Tibial nerve (tissue), 4 donors: ENCODE measurements around the gene ANKUB1.

Source experiments
- CTCF ChIP-seq, 5 experiments: fragments of 200-600 bp in 3 of 5; fragments of 450-650 bp in 2 of 5; sonication (generic) in 3 of 5; IDR thresholded peaks; one replicate each; pipeline ENCODE4 v1.5.1; 2016 to 2019; ENCODE audit warnings: antibody characterized with exemption in 5 of 5, mild to moderate bottlenecking in 3 of 5, moderate library complexity in 2 of 5
- EP300 ChIP-seq, 2 donors: sonication (generic); formaldehyde crosslinking; IDR thresholded peaks; one replicate each; pipeline ENCODE4 v1.6.1; 2017; ENCODE audit warnings: antibody characterized with exemption in 2 of 2, mild to moderate bottlenecking in 1 of 2
- POLR2A ChIP-seq, 2 donors: fragments of 450-650 bp; IDR thresholded peaks; one replicate each; pipeline ENCODE4 v1.6.1; 2017; ENCODE audit warnings: antibody characterized with exemption in 2 of 2, mild to moderate bottlenecking in 2 of 2, moderate library complexity in 2 of 2

GRCh38 chr3:149776170-149776569, 16.2 kb downstream of the ANKUB1 start:
- no peak for TF ChIP-seq CTCF (IDR thresholded peaks at IDR 0.05)
- TF ChIP-seq EP300 (IDR thresholded peaks at IDR 0.05) = no peak
- TF ChIP-seq POLR2A (IDR thresholded peaks at IDR 0.05) = no peak
